ENCODE measurements around the gene CHD5.
A peak's percentile ranks its signal among the peaks of the same experiment; 100 is the strongest.

DNA sequence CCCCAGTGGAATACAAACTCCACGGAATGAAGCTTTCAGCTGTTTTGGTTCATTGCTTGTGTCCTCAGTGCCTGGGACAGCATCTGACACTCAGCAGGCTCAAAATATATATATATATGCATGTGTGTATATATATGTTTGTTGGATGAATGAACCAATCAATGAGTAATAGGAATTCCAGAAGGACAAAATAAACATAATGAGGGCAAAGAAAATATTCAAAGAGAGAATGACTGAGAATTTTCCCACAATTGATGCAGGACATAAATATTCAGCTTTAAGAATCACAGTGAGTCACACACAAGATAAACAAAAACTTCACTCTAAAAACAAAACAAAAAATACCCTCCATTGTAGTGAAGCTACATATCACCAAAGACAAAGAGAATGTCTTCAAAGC is 64.0 kb downstream of the CHD5 start:
- no peak for TF ChIP-seq CTCF (conservative IDR thresholded peaks at IDR 0.05; ENCODE audit: low read depth, low read length)
- TF ChIP-seq POLR2A (IDR thresholded peaks at IDR 0.05; ENCODE audit: low read depth, low read length), result no peak
- no peak for TF ChIP-seq MAFK (IDR thresholded peaks at IDR 0.05; ENCODE audit: low read depth, low read length)
- no peak for TF ChIP-seq CHD1 (IDR thresholded peaks at IDR 0.05; ENCODE audit: low read depth, low read length)
- no peak for TF ChIP-seq BHLHE40 (IDR thresholded peaks at IDR 0.05; ENCODE audit: low read depth, low read length)
- no peak for TF ChIP-seq RAD21 (IDR thresholded peaks at IDR 0.05; ENCODE audit: low read length)
- TF ChIP-seq CEBPB (IDR thresholded peaks at IDR 0.05; ENCODE audit: low read depth, low read length), result no peak
- no peak for TF ChIP-seq NFE2L2 (IDR thresholded peaks at IDR 0.05; ENCODE audit: low read depth, low read length)
- TF ChIP-seq SMC3 (IDR thresholded peaks at IDR 0.05; ENCODE audit: low read depth, low read length), result no peak
- no peak for TF ChIP-seq RFX5 (IDR thresholded peaks at IDR 0.05; ENCODE audit: low read depth, low read length)
- 0 out of 2 replicates have a peak, but pooled peaks have one; percentile 13 for TF ChIP-seq FOS (IDR thresholded peaks at IDR 0.05; ENCODE audit: low read depth, low read length)

Data from IMR-90 (cell line).